Measurements from ENCODE around the gene SREK1IP1. TPM values are rescaled to one million over a fixed set of nuclear protein-coding genes. Genes with fewer than 3 reads are reported as not detected.

SREK1IP1 gene
- 10 to 100 TPM; 15.2 to 24.1 (median 21.7) TPM for total RNA-seq
- long read RNA-seq, donor 1, full-length matches to known transcripts = 14 of 16 reads
- long read RNA-seq, donor 1, partial matches to known transcripts = 0 of 16 reads
- long read RNA-seq, donor 1, other reads (novel, unspliced or antisense) = 2 of 16 reads
- long read RNA-seq, donor 2, full-length matches to known transcripts = 7 of 19 reads
- long read RNA-seq, donor 2, partial matches to known transcripts = 9 of 19 reads
- long read RNA-seq, donor 2, other reads (novel, unspliced or antisense) = 3 of 19 reads

DNA sequence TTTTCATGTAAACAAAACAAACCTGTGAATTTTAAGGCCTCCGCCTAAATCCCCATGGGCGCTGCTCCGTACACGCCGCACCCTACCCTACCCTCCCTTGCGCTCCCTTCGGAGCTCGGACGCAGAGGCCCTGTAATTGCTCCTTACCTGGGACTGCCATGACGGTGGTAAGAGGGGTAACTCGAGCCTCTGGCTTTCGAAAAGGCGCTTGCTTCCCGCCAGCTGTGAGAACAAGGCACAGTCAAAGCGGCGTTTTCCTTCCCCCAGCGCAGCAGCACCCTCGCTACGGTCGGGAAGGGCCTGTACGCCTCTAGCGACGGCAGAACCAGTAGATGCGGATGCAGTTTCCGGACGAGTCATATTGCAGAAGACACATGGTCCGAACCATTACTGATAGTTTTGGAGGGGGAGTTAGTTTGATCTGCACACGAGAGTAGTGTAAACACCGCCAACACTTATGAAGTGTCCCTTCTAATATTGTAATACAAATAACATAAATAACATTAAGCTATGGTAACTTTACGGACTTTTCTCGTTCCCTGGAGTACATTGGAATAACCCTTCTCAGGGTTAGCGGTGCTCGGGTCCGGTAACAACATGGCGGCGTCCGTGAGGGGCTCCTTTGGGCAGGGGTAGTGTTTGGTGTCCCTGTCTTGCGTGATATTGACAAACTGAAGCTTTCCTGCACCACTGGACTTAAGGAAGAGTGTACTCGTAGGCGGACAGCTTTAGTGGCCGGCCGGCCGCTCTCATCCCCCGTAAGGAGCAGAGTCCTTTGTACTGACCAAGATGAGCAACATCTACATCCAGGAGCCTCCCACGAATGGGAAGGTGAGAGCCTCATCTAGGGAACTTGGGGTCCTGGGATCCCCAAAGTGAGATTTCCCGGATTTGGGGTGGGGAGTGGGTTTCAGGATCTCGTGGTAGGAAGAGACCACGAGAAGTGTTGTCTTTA is at the start of gene SREK1IP1, which contains the start of gene CWC27:
TSS of gene SREK1IP1 (minus strand) at position 334 of the 955 bp plus-strand sequence. CDS start at position 160, 174 bp downstream.
TSS of gene CWC27 (plus strand) at position 573 of the 955 bp plus-strand sequence. CDS start at position 790, 217 bp downstream.
- peaks cover 40% of the 10 kb centered on the region for H3K4me1 ChIP-seq (ENCODE audit: low read depth)
- H3K9me3 ChIP-seq = no peaks in the 10 kb centered on the region
- peak; percentile 98 for ATAC-seq

DNA sequence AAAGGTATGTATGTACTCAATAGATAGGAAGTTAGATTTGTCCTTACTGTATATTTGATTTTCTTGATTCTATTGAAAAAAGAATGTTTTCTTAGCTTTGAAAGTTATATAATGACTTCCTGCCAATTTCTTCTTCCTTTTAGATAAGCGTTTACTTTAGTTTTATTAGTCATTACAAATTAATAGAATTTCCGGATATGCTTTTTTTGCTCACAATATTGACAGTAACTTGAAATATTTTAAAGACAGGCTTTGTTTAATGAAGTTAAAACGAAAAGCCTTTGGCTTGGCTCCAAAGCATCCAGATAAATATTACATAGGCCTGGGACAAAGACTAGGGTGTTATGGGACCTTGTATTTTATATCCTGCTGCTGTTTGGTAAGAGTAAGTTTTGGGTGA is 49.8 kb upstream of the SREK1IP1 start:
- Histone ChIP-seq H3K36me3 (ENCODE audit: low read depth) (no peaks in the 10 kb centered on the region), H3K4me1 (ENCODE audit: low read depth) (no peaks in the 10 kb centered on the region), H3K4me3 (no peak overlapping the region), H3K9me3 (no peaks in the 10 kb centered on the region)
- TF ChIP-seq, protein P1, sequence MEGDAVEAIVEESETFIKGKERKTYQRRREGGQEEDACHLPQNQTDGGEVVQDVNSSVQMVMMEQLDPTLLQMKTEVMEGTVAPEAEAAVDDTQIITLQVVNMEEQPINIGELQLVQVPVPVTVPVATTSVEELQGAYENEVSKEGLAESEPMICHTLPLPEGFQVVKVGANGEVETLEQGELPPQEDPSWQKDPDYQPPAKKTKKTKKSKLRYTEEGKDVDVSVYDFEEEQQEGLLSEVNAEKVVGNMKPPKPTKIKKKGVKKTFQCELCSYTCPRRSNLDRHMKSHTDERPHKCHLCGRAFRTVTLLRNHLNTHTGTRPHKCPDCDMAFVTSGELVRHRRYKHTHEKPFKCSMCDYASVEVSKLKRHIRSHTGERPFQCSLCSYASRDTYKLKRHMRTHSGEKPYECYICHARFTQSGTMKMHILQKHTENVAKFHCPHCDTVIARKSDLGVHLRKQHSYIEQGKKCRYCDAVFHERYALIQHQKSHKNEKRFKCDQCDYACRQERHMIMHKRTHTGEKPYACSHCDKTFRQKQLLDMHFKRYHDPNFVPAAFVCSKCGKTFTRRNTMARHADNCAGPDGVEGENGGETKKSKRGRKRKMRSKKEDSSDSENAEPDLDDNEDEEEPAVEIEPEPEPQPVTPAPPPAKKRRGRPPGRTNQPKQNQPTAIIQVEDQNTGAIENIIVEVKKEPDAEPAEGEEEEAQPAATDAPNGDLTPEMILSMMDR (IDR thresholded peaks at IDR 0.05) = no peak
- ATAC-seq (no peak), DNase-seq (no peak)
- intact Hi-C loops (cut with DNase I, micrococcal nuclease) = no loop called here

More for the DNA sequence above, at the start of gene SREK1IP1, which contains the start of gene CWC27:
- TF ChIP-seq, protein P1 (IDR thresholded peaks at IDR 0.05) = no peak
- H3K4me3 ChIP-seq = peak within 1 kb of the TSS; percentile 37
- peak; percentile 83 to 85 (median 84) for DNase-seq
- intact Hi-C loops (cut with DNase I, micrococcal nuclease) = no loop called here
- no peaks in the 10 kb centered on the region for H3K36me3 ChIP-seq (ENCODE audit: low read depth)

DNA sequence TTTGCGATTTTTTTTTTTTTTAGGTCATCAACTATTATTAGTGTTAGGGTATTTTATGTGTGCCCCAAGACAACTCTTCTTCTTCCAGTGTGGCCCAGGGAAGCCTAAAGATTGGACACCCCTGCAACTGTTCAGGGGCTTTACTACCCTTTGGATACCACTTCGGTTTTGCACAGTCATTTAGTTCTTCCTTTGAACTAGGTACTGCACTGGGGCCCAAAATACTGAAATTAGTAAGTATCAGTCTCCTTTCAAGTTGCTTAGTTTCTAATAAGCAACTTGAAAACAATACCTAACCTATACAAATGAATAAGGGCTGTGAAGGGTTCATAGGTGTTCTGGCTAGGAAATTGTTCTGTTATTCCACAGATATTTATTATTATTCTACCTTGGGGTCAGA is 45.6 kb upstream of the SREK1IP1 start:
- no peak for ATAC-seq
- intact Hi-C loops (cut with DNase I, micrococcal nuclease) = loop anchor here in 1 of 2 donors (5.0 kb wide), 1 partner anchor 668 kb away; the partner anchor contains the start of gene ADAMTS6
- H3K36me3 ChIP-seq (ENCODE audit: low read depth) = no peaks in the 10 kb centered on the region

DNA sequence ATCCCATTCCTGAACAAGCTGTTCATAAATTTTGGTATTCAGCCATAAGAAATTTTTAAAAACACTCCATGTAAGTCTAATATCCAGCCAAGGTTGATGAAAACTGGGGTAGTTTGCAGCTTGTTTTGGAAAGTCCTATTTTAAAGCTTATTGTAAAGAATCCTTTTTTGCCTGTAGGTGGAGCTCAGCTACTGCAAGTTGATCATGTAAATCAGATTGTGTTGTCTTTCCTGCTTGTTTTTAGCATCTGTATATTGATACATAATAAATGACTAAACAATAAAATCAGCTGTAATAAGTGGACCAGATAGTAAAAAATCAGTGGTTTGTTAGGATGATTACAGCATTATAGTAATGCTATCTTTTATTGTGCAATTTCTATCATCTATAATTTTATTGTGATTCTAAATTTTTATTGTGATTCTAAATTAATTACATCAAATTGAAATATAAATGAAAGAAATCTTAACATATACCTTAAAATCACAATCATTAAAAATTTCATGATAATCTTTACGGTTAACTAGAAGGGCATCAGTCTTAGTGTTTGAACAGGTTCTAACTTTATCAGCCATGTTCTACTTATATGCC is 42.7 kb upstream of the SREK1IP1 start:
- TF ChIP-seq, protein P1 (IDR thresholded peaks at IDR 0.05) = no peak
- Histone ChIP-seq H3K4me1 (ENCODE audit: low read depth) (no peaks in the 10 kb centered on the region), H3K4me3 (no peak overlapping the region), H3K9me3 (no peaks in the 10 kb centered on the region), H3K36me3 (ENCODE audit: low read depth) (no peaks in the 10 kb centered on the region)
- intact Hi-C loops (cut with DNase I, micrococcal nuclease) = loop anchor here (2.0 to 5.0 kb wide), 2 partner anchors 671 to 672 kb away; partner anchors contain the start of gene ADAMTS6 (in 1 of the 2)
- ATAC-seq (no peak), DNase-seq (peak in 1 of 3 donors; percentile 32)

More for the DNA sequence above, 45.6 kb upstream of the SREK1IP1 start:
- no peak overlapping the region for H3K4me3 ChIP-seq
- no peak for DNase-seq
- TF ChIP-seq, protein P1 (IDR thresholded peaks at IDR 0.05) = no peak
- H3K9me3 ChIP-seq = no peaks in the 10 kb centered on the region
- H3K4me1 ChIP-seq (ENCODE audit: low read depth) = no peaks in the 10 kb centered on the region

DNA sequence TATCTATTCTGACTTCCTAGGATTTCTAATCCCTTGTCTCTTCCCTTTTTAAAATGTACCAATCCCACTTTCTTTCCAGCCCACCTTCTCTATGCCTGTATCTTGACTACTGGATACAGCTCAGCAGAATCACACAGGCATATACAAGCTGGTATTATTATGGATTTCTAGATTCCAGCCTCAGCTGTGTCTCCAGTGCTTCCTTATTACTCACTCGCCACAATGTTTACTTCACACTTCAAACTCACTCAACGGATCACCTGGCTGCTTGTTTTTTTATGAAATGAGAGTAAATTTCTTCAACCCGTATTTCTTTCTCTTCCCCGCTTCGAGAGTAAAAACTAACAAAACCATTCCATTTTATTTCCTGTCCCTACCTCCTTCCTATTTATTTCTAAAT is 39.0 kb upstream of the SREK1IP1 start:
- H3K4me1 ChIP-seq (ENCODE audit: low read depth) = no peaks in the 10 kb centered on the region
- intact Hi-C loops (cut with DNase I, micrococcal nuclease) = no loop called here
- peak; percentile 87 for ATAC-seq
- H3K36me3 ChIP-seq (ENCODE audit: low read depth) = no peaks in the 10 kb centered on the region
- peak in 1 of 3 donors; percentile 23 for DNase-seq
- H3K4me3 ChIP-seq = no peak overlapping the region
- H3K9me3 ChIP-seq = no peaks in the 10 kb centered on the region
- TF ChIP-seq, protein P1 (IDR thresholded peaks at IDR 0.05) = no peak
